Esophagus squamous epithelium (tissue), 4 donors: ENCODE data around the gene ZNF280A.

Experiments
- POLR2A ChIP-seq, 4 donors: fragments of 450-650 bp; IDR thresholded peaks; one replicate each; pipeline ENCODE4 v1.6.1; 2017; ENCODE audit warnings: antibody characterized with exemption in 4 of 4, mild to moderate bottlenecking in 4 of 4, moderate library complexity in 3 of 4
- TF ChIP-seq, protein P1 (sequence below), 6 experiments: fragments of 450-650 bp in 4 of 6; fragments of 200-600 bp in 2 of 6; sonication (generic) in 2 of 6; IDR thresholded peaks; one replicate each; pipeline ENCODE4 v1.5.1; 2016 to 2019; ENCODE audit warnings: antibody characterized with exemption in 6 of 6, mild to moderate bottlenecking in 4 of 6, moderate library complexity in 4 of 6

GRCh38 chr22:22555596-22555995 is 35.5 kb upstream of the ZNF280A start:
- TF ChIP-seq, protein P1, sequence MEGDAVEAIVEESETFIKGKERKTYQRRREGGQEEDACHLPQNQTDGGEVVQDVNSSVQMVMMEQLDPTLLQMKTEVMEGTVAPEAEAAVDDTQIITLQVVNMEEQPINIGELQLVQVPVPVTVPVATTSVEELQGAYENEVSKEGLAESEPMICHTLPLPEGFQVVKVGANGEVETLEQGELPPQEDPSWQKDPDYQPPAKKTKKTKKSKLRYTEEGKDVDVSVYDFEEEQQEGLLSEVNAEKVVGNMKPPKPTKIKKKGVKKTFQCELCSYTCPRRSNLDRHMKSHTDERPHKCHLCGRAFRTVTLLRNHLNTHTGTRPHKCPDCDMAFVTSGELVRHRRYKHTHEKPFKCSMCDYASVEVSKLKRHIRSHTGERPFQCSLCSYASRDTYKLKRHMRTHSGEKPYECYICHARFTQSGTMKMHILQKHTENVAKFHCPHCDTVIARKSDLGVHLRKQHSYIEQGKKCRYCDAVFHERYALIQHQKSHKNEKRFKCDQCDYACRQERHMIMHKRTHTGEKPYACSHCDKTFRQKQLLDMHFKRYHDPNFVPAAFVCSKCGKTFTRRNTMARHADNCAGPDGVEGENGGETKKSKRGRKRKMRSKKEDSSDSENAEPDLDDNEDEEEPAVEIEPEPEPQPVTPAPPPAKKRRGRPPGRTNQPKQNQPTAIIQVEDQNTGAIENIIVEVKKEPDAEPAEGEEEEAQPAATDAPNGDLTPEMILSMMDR (IDR thresholded peaks at IDR 0.05): no peak
- TF ChIP-seq POLR2A (IDR thresholded peaks at IDR 0.05): no peak
